Activated CD4-positive, alpha-beta T cell treated with anti-CD3 and anti-CD28 coated beads for 48 hours (primary cell): Measurements from ENCODE around the gene TCEAL3.
"Not testable (repeated sequence)": the region's sequence is repeated elsewhere in the genome, so short reads cannot be mapped to it uniquely, and the experiment has no call there.

Source experiments
- DNase-seq: peaks from one replicate; pipeline ENCODE4 v3.0.0-alpha.2; 2020

TCEAL3 gene

GRCh38 chrX:103607364-103608305, at the start of gene TCEAL3:
Gene TCEAL3 (plus strand): TSS chrX:103607963. CDS start chrX:103609065, 1,102 bp downstream.
- peak; percentile 8 for DNase-seq

GRCh38 chrX:103560256-103560655, 47.5 kb upstream of the TCEAL3 start:
- no peak for DNase-seq

GRCh38 chrX:103562801-103563200, 45.0 kb upstream of the TCEAL3 start:
- no peak for DNase-seq

- no peak for DNase-seq
Observed at GRCh38 chrX:103565197-103565596, 42.6 kb upstream of the TCEAL3 start.

GRCh38 chrX:103565752-103566151, 42.0 kb upstream of the TCEAL3 start:
- DNase-seq = no peak

GRCh38 chrX:103571121-103571520, 36.6 kb upstream of the TCEAL3 start:
- no peak for DNase-seq

GRCh38 chrX:103571726-103572125, 36.0 kb upstream of the TCEAL3 start:
- DNase-seq = no peak

- DNase-seq = no peak
Observed at GRCh38 chrX:103573202-103573601, 34.6 kb upstream of the TCEAL3 start.

GRCh38 chrX:103584596-103584995, 23.2 kb upstream of the TCEAL3 start:
- no peak for DNase-seq

GRCh38 chrX:103585411-103586313, 22.1 kb upstream of the TCEAL3 start, which contains the start of gene TCEAL4:
Gene TCEAL4 (plus strand): TSS chrX:103585515. CDS start chrX:103586676, 1,161 bp downstream.
- peak; percentile 52 for DNase-seq

- DNase-seq = no peak
Observed at GRCh38 chrX:103586314-103586646, 21.5 kb upstream of the TCEAL3 start.

GRCh38 chrX:103586659-103587058, 21.1 kb upstream of the TCEAL3 start:
- no peak for DNase-seq

GRCh38 chrX:103592295-103592694, 15.5 kb upstream of the TCEAL3 start:
- DNase-seq = not testable (repeated sequence)

- not testable (repeated sequence) for DNase-seq
Observed at GRCh38 chrX:103595202-103595601, 12.6 kb upstream of the TCEAL3 start.

GRCh38 chrX:103608306-103608963, 672 bp downstream of the TCEAL3 start:
- peak; percentile 3 for DNase-seq

GRCh38 chrX:103610282-103610681, 2.5 kb downstream of the TCEAL3 start:
- DNase-seq = no peak

- no peak for DNase-seq
Observed at GRCh38 chrX:103613362-103613890, 5.7 kb downstream of the TCEAL3 start.

- DNase-seq = no peak
Observed at GRCh38 chrX:103614999-103615398, 7.2 kb downstream of the TCEAL3 start.

GRCh38 chrX:103615781-103616371, 8.1 kb downstream of the TCEAL3 start:
- DNase-seq = no peak

GRCh38 chrX:103616676-103617186, 9.0 kb downstream of the TCEAL3 start:
- no peak for DNase-seq

- DNase-seq = no peak
Observed at GRCh38 chrX:103624111-103624510, 16.3 kb downstream of the TCEAL3 start.

- no peak for DNase-seq
Observed at GRCh38 chrX:103626855-103627254, 19.1 kb downstream of the TCEAL3 start.
